CD4-positive, alpha-beta T cell (primary cell): ENCODE results near the gene CCDC83. TPM values are rescaled to one million over a fixed set of nuclear protein-coding genes. Genes with fewer than 3 reads are reported as not detected.
"Not testable (repeated sequence)": the region's sequence is repeated elsewhere in the genome, so short reads cannot be mapped to it uniquely, and the experiment has no call there.

ENCODE experiments used
- ATAC-seq: fragments of 200-7000 bp; cut with Tn5 transposase; one replicate; pipeline ENCODE4 v1.10.0; 2022; ENCODE audit warnings: mild to moderate bottlenecking; ENCODE audit not compliant: poor library complexity
- CTCF ChIA-PET: fragments of 350-600 bp; sonication (Branson Sonifier 250); formaldehyde crosslinking; loops from one replicate; lab custom pipeline; 2021; ENCODE audit warnings: antibody characterized with exemption, inconsistent platforms; lab: Charles Lee
- POLR2A ChIA-PET: fragments of 350-600 bp; sonication (Branson Sonifier 250); formaldehyde crosslinking; loops from one replicate; lab custom pipeline; 2021; ENCODE audit warnings: antibody characterized with exemption, inconsistent platforms; lab: Charles Lee
- DNase-seq, 14 experiments: peaks; one replicate each; pipeline ENCODE4 v3.0.0-alpha.2; 2013 to 2020; ENCODE audit warnings: mixed read lengths in 2 of 14
- H3K27ac ChIP-seq, 2 donors: one replicate each; pipeline versions ENCODE4 v1.5.1 to v1.7.0; 2013; ENCODE audit warnings: low read length in 2 of 2, low read depth in 1 of 2, mild to moderate bottlenecking in 1 of 2
- H3K27me3 ChIP-seq, 2 experiments: 1 replicate in 1 of 2; 2 replicates in 1 of 2; pipeline versions ENCODE4 v1.6.1 to v1.7.0; 2013; ENCODE audit warnings: low read length in 2 of 2, control low read depth in 1 of 2, mild to moderate bottlenecking in 1 of 2, moderate library complexity in 1 of 2; ENCODE audit not compliant: insufficient read depth in 2 of 2, control insufficient read depth in 1 of 2
- H3K36me3 ChIP-seq: one replicate; pipeline ENCODE4 v1.6.1; 2013; ENCODE audit warnings: low read length, control low read depth; ENCODE audit not compliant: insufficient read depth
- H3K4me1 ChIP-seq: one replicate; pipeline ENCODE4 v1.6.1; 2013; ENCODE audit warnings: low read length, control low read depth; ENCODE audit not compliant: insufficient read depth
- H3K4me3 ChIP-seq: one replicate; pipeline ENCODE4 v1.5.1; 2013; ENCODE audit warnings: mild to moderate bottlenecking, low read length, moderate library complexity
- H3K9me3 ChIP-seq, 2 experiments: 1 replicate in 1 of 2; 2 replicates in 1 of 2; pipeline versions ENCODE4 v1.6.1 to v1.7.0; 2013; ENCODE audit warnings: low read length in 2 of 2, mild to moderate bottlenecking in 2 of 2, control low read depth in 1 of 2, moderate library complexity in 1 of 2; ENCODE audit not compliant: control insufficient read depth in 1 of 2, insufficient read depth in 1 of 2
- H3K27ac Mint-ChIP-seq: one replicate; pipeline ENCODE4 v1.8.0; 2020; ENCODE audit warnings: mixed read lengths
- H3K27me3 Mint-ChIP-seq: one replicate; pipeline ENCODE4 v1.8.0; 2021; ENCODE audit warnings: mixed read lengths
- H3K36me3 Mint-ChIP-seq: one replicate; pipeline ENCODE4 v1.8.0; 2021; ENCODE audit warnings: low read depth, mixed read lengths
- H3K4me1 Mint-ChIP-seq: one replicate; pipeline ENCODE4 v1.8.0; 2021; ENCODE audit warnings: low read depth, mixed read lengths
- H3K4me3 Mint-ChIP-seq: one replicate; pipeline ENCODE4 v1.8.0; 2020; ENCODE audit warnings: mild to moderate bottlenecking, mixed read lengths
- H3K9me3 Mint-ChIP-seq: one replicate; pipeline ENCODE4 v1.8.0; 2020; ENCODE audit warnings: mixed read lengths
- CTCF ChIP-seq: fragments of 200-600 bp; IDR thresholded peaks from one replicate; pipeline ENCODE4 v1.8.0; 2022; ENCODE audit warnings: antibody characterized with exemption, mild to moderate bottlenecking
- intact Hi-C, 2 experiments: fragments of 100-400 bp; cut with DNase I in 1 of 2; cut with micrococcal nuclease in 1 of 2; formaldehyde crosslinking; loops; one replicate each; pipeline versions ENCODE4 v1.15.1 to v1.9.0; 2023 to 2025; cut with DNase I, micrococcal nuclease
- total RNA-seq, 174 experiments: library from RNA in 2 of 174; stranded (reverse) in 2 of 174; gene quantifications; one replicate each; pipeline ENCODE4 v1.2.3 and lab custom pipeline; 2021 to 2026

Gene CCDC83
- total RNA-seq, 2 experiments from 2014 or later = not detected

- Histone ChIP-seq H3K4me3 (no peak overlapping the region), H3K9me3 (peaks cover 0 to 4% of the 10 kb centered on the region in 2 experiments), H3K27ac (no peak overlapping the region), H3K27me3 (no peaks in the 10 kb centered on the region), H3K4me1 (no peaks in the 10 kb centered on the region), H3K36me3 (no peaks in the 10 kb centered on the region)
- H3K27me3 Mint-ChIP-seq = no peaks in the 10 kb centered on the region
- intact Hi-C loops = no loop called here
- ChIA-PET CTCF (interaction anchor here (0.7 kb wide), 1 partner anchor 158 kb away, joined by 3 read pairs; no protein-coding TSS in a partner anchor), POLR2A (no interaction called here)
- H3K9me3 Mint-ChIP-seq = peaks cover 2% of the 10 kb centered on the region
- H3K27ac Mint-ChIP-seq = no peak overlapping the region
- H3K4me1 Mint-ChIP-seq = no peaks in the 10 kb centered on the region
- no peak for TF ChIP-seq CTCF
- ATAC-seq (no peak), DNase-seq (no peak)
- peaks cover 5% of the 10 kb centered on the region for H3K36me3 Mint-ChIP-seq
- no peak overlapping the region for H3K4me3 Mint-ChIP-seq
These were observed 19.9 kb upstream of the CCDC83 start for GRCh38 chr11:85835263-85835662.

- no peaks in the 10 kb centered on the region for H3K4me1 ChIP-seq
- no peaks in the 10 kb centered on the region for H3K27me3 Mint-ChIP-seq
- CTCF ChIA-PET = no interaction called here
These were observed 19.5 kb upstream of the CCDC83 start for GRCh38 chr11:85835729-85836128.

GRCh38 chr11:85840932-85841331 is 14.3 kb upstream of the CCDC83 start:
- H3K9me3 Mint-ChIP-seq, ATAC-seq, intact Hi-C loops, H3K27me3 ChIP-seq, H3K27ac ChIP-seq, H3K4me1 ChIP-seq, H3K4me3 ChIP-seq, H3K27me3 Mint-ChIP-seq, H3K9me3 ChIP-seq, H3K4me1 Mint-ChIP-seq, H3K36me3 ChIP-seq, H3K36me3 Mint-ChIP-seq, H3K4me3 Mint-ChIP-seq, DNase-seq, H3K27ac Mint-ChIP-seq: not testable (repeated sequence)
- ChIA-PET POLR2A (interaction anchor here (0.6 to 0.8 kb wide), 2 partner anchors 27 to 409 kb away, joined by 3 read pairs; no protein-coding TSS in a partner anchor), CTCF (interaction anchor here (1.1 kb wide), 1 partner anchor 14 kb away, joined by 4 read pairs; the partner anchor contains the start of gene CCDC83)

More at GRCh38 chr11:85835729-85836128, 19.5 kb upstream of the CCDC83 start:
- H3K4me1 Mint-ChIP-seq = no peaks in the 10 kb centered on the region
- peaks cover 5% of the 10 kb centered on the region for H3K36me3 Mint-ChIP-seq
- peaks cover 2% of the 10 kb centered on the region for H3K9me3 Mint-ChIP-seq
- DNase-seq = no peak
- H3K4me3 Mint-ChIP-seq = no peak overlapping the region
- no peak for TF ChIP-seq CTCF
- POLR2A ChIA-PET = no interaction called here
- no peak for ATAC-seq
- no peak overlapping the region for H3K4me3 ChIP-seq
- H3K27me3 ChIP-seq = no peaks in the 10 kb centered on the region
- peaks cover 0 to 4% of the 10 kb centered on the region in 2 experiments for H3K9me3 ChIP-seq
- H3K27ac ChIP-seq = no peak overlapping the region
- no peaks in the 10 kb centered on the region for H3K36me3 ChIP-seq
- H3K27ac Mint-ChIP-seq = no peak overlapping the region
- intact Hi-C loops = no loop called here

- DNase-seq = no peak
- H3K4me1 ChIP-seq = no peaks in the 10 kb centered on the region
- H3K36me3 ChIP-seq = no peaks in the 10 kb centered on the region
- H3K9me3 ChIP-seq = no peaks in the 10 kb centered on the region
- no peak overlapping the region for H3K4me3 ChIP-seq
- no peaks in the 10 kb centered on the region for H3K4me1 Mint-ChIP-seq
- H3K36me3 Mint-ChIP-seq = no peaks in the 10 kb centered on the region
- H3K4me3 Mint-ChIP-seq = no peak overlapping the region
- H3K27me3 ChIP-seq = no peaks in the 10 kb centered on the region
- H3K27ac Mint-ChIP-seq = no peak overlapping the region
- no peak for ATAC-seq
- no peak overlapping the region for H3K27ac ChIP-seq
- intact Hi-C loops = no loop called here
- CTCF ChIA-PET = interaction anchor here (1.6 kb wide), 1 partner anchor 10 kb away, joined by 4 read pairs; no protein-coding TSS in a partner anchor
- no peaks in the 10 kb centered on the region for H3K9me3 Mint-ChIP-seq
- no peak for TF ChIP-seq CTCF
- no peaks in the 10 kb centered on the region for H3K27me3 Mint-ChIP-seq
- POLR2A ChIA-PET = no interaction called here
These were observed 11.3 kb upstream of the CCDC83 start for GRCh38 chr11:85843929-85844328.
